Germinal center (tissue), 1 donor: ENCODE results near the gene PLCG1.
A peak's percentile ranks its signal among the peaks of the same experiment; 100 is the strongest.

ENCODE experiments used
- DNase-seq: peaks from one replicate; pipeline ENCODE4 v3.0.0; 2012; ENCODE audit warnings: mixed read lengths, low spot score

PLCG1 gene

DNA sequence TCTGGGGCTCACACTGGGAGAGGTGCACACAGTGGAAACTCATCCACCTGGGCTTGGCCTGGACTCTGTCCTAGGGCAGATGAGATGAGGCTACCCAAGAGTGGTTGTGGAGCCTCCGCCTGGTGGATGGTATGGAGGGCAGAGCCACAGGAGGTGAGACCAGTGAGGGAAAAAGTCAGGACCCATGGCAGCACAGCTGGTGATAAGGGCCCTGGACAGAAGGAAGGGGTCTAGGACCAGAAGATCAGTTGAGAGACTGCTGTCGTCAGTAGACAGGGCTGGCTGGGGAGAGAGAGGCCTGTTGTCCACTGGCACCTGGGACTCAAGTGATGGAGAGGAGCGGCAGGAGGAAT, 29.8 kb downstream of the PLCG1 start:
- no peak for DNase-seq

DNA sequence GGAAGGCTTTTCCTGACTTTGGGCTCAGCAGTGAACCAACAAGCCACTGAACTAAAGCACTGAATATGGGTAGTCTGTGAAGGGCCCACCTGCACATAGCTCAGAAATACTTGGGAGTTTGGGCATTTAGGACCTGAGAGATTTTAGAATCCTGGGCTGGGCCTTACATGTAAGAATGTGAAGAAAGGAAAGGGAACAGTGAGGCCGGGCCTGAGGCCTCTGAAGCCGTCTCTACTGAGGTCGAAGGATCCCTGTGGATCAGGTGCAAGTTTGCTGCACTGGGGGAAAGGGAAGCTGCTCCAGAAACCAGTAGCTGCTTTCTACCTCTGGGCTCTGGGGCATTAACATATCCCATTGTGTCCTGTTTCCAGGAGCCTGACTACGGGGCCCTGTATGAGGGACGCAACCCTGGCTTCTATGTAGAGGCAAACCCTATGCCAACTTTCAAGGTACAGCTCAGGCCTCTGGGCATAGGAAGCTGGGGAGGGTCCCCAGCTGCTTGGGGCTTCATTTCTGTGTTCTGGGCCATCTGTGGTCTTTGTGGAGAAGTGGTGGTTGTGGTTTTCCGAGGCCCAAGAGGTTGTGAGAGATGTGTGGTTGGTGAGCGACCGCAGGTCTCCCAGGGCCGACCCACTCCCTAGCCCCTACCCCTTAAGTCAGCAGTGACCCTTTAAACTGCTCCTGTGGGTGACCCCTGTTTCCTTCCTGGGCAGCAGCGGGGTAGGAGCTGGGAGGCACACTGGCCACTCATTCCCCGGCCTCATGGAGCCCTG, 30.3 kb downstream of the PLCG1 start:
- DNase-seq, result no peak

DNA sequence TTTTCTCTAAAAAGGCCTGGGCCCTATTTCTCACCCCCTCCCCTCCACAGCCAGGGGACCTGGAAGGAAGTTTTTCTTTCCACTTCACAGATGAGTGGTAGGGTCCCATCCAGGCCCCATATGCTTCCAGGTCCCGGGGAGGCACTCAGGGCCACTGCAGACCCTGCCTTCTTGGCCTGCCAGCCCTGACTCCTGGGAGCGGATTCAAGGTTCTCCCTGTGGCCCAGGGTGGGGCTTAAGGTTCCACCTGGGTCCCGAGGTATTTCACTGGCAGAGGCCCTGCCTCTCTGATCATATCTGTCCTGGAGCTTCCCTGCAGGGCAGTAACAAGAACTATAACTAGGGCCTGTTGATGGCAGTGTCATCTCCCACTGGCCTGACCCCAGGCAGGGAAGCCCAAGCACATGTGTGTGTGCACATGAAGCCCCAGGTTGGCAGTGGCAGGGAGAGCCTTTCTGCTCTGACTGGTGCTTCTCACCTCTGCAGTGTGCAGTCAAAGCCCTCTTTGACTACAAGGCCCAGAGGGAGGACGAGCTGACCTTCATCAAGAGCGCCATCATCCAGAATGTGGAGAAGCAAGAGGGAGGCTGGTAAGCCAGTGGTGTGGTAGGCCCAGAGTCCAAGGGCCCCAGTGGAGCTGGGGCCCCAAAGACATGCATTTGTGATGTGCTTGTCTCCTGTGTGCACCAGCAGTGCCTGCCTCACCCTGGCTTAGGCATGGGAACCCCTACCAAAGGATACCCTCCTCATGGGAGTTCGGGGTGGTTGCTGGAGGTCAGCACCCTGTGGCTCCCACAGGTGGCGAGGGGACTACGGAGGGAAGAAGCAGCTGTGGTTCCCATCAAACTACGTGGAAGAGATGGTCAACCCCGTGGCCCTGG, 31.2 kb downstream of the PLCG1 start:
- DNase-seq, result no peak

DNA sequence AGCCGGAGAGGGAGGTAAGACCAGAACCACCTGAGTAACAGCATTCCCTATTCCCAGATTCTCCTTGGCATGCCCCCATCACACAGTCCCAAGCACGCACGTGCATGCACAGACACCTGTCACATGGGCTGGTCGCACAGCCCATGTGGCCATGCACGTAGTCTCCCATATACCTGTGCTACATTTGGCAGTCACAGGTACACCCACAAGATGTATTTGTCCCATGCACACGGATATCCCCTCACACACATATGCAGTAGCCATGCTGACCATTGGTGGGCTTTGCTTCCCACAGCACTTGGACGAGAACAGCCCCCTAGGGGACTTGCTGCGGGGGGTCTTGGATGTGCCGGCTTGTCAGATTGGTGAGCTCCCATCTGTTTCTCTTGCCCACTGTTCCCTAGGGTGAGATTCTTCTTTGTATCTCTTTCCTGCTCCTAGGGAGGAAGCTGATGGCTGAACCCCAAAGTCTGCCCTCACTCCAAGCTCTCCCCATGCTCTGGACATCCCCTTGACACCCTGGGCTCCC, 31.9 kb downstream of the PLCG1 start:
- no peak for DNase-seq

DNA sequence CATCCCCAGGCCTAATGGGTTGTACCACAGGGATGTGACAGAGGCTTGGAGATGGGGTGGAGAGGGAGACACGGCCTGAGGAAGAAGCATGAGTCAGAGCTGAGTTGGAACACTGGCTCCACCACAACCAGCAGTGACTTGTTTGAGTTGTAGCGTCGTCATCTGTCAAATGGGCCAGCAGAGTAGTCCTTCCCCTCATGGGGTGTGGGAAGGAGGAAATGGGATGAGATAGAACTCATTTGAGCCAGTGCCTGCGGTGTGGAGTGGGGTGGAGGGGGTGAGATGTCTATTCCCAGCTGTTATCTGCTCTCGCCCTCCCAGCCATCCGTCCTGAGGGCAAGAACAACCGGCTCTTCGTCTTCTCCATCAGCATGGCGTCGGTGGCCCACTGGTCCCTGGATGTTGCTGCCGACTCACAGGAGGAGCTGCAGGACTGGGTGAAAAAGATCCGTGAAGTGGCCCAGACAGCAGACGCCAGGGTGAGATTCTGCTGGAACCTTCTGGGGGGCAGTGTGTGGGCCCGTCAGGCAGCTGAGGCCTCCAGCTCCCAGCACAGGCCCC, 32.5 kb downstream of the PLCG1 start:
- DNase-seq, result no peak

DNA sequence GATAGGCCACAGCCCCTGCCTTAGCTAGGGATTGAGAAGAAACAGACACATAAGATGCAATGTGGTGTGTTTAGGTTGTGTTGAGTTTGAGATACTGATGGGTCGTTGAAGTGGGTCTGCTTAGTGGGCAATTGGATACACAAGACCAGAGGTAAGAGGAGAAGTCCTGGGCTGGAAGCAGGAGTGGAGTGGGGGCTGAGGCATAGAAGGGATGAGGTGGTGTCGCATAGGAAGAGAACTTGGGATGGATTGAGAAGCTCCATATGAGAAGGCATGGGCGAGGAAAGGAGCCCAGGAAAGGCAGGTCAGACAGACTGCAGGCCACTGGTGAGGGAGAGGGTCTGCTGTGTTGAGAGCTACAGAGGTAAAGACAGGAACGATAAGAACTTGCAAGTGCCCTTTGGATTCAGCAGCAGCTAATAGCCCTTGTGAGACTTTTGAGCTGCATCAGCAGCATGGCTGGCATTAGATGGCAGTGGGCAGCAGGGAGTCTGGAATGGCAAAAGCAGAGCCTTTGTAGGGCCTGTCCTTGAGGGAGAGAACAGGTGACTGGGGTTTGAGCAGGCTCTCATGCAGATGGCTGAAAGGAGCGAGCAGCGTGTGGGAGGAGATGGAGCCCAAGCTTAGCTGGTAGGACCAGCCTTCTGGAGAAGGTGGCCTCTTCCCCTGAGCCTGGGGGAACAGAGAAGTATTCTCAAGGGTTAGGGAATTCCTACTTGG, 33.2 kb downstream of the PLCG1 start:
- DNase-seq, result no peak

DNA sequence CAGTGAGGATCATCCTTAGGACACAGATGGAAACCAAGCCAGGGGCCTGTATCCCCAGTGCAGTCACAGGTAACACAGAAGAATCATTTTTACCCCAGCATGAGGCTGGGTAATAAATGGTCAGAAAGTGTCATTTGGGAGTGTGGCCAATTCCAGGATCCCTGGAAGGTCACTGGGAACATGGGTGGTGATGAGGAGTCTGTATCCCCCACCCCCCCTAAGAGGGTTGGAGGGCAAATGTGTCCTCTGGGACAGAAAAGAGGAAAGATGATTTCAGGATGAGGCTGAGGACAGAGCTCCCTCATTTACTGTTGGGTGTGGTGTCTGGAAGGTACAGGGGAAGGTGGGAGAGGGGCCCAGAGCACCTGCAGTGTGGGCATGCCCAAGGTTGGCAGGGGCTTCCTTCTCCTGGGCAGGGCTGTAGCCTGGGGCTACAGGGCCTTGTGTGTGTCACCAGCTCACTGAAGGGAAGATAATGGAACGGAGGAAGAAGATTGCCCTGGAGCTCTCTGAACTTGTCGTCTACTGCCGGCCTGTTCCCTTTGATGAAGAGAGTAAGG, 34.5 kb downstream of the PLCG1 start:
- no peak for DNase-seq

DNA sequence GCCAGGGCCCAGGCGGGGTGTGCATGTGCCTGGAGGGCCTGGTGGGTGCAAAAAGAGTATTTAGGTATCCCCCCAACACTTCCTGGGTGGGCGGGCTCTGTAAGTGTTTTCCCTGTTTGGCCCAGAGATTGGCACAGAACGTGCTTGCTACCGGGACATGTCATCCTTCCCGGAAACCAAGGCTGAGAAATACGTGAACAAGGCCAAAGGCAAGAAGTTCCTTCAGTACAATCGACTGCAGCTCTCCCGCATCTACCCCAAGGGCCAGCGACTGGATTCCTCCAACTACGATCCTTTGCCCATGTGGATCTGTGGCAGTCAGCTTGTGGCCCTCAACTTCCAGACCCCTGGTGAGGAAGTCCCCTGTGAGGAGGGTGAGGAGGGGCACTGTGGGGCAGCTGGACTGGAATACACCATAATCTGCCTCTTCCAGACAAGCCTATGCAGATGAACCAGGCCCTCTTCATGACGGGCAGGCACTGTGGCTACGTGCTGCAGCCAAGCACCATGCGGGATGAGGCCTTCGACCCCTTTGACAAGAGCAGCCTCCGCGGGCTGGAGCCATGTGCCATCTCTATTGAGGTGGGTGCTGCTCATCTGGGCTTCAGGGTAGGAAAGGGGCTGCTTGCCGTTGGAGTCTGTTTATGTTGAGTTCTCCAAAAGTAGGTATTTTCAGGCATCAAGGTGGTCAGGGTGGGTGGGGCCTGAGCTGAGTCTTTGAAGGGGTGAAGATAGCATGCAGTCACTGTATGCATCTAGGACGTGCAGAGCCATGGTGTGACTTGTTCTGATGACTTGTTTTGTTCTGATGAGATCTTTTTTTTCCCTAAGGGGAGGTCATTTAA, 35.2 kb downstream of the PLCG1 start:
- DNase-seq, result no peak

DNA sequence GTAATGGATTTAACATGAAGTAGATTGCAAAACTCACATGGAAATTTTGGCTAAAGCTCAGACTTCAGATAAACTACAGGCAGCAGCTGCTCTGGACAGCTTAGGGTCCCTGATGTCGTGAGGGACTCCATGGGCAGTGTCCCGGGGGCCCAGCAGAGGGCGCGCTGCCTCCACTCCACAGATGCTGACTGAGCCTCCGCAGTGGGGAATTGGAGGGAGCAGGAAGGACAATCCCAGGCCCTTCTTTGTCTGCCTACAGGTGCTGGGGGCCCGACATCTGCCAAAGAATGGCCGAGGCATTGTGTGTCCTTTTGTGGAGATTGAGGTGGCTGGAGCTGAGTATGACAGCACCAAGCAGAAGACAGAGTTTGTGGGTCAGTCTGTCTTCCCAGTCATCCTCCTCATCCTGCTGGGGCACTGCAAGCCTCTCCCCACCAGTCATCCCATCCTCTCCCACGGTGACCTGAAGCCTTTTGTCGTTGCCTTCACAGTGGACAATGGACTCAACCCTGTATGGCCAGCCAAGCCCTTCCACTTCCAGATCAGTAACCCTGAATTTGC, 35.9 kb downstream of the PLCG1 start:
- peak; percentile 74 for DNase-seq

DNA sequence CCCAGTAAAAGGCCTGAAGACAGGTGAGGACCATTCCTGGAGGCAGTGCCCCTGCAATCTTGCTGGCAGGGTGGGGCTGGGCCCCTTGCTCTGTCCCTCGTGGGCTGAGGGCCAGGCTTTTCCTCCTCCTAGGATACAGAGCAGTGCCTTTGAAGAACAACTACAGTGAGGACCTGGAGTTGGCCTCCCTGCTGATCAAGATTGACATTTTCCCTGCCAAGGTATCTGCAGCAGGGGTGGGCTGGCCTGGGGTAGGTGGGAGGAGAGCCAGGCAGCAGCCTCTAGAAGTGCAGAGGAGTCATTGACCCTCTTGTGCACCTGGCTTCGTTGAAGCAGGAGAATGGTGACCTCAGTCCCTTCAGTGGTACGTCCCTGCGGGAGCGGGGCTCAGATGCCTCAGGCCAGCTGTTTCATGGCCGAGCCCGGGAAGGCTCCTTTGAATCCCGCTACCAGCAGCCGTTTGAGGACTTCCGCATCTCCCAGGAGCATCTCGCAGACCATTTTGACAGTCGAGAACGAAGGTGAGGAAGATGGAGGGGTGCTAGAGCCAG, 36.5 kb downstream of the PLCG1 start:
- DNase-seq, result no peak

DNA sequence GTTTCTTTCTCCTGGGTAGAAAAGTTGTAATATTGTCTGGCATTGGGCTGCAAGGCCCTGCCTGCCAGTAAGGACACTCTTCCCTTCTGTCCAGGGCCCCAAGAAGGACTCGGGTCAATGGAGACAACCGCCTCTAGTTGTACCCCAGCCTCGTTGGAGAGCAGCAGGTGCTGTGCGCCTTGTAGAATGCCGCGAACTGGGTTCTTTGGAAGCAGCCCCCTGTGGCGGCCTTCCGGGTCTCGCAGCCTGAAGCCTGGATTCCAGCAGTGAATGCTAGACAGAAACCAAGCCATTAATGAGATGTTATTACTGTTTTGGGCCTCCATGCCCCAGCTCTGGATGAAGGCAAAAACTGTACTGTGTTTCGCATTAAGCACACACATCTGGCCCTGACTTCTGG, 37.0 kb downstream of the PLCG1 start:
- no peak for DNase-seq

DNA sequence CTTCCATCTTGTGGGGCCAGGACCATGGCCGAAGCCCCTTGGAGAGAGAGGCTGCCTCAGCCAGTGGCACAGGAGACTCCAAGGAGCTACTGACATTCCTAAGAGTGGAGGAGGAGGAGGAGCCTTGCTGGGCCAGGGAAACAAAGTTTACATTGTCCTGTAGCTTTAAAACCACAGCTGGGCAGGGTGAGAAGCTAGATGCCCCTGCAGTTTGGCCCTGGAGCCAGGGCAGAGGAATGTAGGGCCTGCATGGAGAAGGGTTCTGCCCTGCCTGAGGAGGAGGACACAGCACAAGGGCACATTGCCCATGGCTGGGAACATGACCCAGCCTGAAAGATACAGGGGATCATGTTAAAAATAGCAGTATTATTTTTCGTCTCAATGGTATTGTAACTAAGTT, 37.4 kb downstream of the PLCG1 start:
- no peak for DNase-seq

DNA sequence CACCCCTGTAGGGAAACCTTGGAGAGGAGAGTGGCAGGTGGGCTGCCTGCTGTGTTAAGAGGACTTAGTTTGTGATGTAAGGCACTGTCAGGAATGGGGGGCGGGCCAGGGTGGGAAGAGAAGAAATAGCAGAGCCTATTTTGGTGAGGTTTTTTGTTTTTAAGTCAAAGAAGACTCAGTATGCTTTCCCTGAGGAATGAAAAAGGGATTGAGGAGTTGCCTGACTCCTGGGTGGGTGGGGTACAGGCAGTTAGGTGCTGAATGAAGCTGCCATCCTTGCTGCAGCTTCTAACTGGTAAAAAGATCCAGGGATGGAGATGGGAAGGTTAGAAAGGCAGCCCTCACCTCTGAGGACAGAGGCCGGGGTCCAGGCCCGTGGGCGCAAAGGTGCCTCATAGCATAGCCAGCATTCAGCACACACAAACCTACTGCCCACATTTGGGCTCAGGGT, 37.9 kb downstream of the PLCG1 start:
- no peak for DNase-seq

DNA sequence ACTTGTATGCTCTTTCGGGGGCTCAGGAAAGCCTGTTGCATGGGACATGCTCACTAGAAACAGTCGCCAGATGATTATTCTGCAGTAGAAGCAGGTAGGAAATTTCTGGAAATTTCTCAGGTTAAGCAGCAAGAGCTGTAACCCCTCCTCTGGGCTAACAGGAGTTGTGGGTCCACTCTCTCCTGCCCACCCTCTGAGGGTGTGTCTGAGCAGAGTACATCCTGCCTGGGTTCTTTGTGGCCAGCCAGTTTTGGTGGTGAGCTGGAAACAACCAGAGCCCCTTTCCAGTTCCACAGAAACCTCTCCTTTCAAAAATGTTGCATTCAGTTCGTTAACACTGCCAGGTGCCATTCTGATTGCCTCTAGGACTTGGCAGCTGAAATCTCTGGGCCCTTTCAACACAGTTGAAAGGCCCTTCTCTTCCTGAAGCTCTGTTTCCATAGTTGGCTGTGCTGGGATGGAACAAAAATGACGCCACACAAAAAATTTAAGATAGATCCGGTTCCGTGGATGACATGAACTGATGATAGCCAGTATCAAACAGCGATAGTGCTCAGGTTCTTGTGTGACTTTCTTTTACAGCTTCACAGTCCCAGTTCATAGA, 38.5 kb downstream of the PLCG1 start:
- DNase-seq, result no peak

DNA sequence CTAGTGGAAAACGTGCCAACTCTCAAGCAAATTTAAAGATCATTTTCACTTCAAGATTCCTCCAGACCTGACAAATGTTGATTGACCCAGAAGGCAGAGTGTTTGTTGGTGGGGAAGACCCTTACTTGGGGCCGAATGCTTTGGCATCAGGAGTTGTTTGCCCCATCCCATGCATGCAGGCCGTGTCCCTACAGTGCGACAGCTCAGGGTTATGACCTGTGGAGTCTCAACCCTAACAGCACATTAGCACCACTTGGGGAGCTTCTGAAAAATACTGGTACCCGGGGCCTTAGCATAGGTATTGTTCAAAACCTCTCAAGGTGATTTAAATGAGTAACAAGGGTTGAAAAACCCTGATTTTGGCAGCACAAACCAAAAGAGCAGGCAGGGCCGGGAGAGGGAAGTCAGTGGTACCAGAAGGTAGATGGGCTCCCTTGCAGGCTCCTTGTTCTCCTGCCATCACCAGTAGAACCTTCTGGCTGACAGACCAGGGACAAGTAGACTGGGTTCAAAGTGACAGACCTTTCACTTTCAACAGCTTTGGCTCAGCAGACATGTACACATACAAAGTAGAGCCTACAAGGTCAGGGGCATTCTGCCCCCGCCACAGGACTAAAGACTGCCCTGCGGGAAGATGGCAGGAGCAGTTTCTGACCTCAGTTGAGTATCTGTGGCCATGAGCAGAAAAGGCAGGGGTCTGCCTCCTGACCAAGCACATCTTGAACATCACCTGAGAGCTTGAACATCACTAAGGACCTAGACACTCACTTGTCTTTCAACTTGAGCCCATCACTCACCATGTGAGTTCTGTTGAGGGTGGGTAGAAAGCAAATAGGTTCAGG, 39.6 kb downstream of the PLCG1 start:
- DNase-seq, result no peak

DNA sequence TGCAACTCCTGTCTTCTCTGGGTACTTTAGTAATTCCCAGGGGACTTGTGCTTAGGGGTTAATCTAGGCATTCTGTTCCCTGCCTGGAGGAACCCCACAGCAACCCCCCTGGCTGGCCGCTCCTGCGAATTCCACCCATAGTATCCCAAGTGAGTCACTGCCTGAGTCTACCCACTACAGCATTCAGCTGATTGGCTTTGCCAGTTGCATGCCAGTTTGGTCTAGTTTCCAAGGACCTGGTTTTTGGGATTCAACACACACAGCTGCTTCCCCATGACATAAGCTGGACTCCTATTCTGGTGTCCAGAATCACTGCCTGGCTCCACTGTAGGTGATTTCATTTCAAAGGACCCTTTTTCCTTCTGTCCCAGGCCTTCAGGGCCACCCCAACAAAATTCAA, 40.3 kb downstream of the PLCG1 start:
- DNase-seq, result no peak

DNA sequence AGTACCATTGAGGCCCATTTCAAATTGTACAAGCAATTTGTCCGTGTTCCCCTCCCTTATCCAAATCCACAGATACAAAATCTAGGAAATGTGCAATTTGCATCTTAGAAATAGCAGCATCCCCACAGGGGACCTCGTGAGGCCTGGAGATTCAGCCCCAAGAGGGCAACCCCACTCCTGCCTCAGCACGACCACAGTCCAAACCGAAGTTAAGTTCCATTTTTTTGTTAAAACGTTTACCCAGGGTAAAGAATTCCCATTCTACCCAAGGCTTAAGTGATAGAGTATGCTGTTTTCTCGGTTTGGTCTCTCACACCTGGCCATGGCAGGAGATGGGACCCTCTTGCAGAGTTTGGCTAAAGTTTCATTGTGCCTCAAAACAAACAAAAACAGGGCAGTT, 41.2 kb downstream of the PLCG1 start:
- DNase-seq, result no peak

DNA sequence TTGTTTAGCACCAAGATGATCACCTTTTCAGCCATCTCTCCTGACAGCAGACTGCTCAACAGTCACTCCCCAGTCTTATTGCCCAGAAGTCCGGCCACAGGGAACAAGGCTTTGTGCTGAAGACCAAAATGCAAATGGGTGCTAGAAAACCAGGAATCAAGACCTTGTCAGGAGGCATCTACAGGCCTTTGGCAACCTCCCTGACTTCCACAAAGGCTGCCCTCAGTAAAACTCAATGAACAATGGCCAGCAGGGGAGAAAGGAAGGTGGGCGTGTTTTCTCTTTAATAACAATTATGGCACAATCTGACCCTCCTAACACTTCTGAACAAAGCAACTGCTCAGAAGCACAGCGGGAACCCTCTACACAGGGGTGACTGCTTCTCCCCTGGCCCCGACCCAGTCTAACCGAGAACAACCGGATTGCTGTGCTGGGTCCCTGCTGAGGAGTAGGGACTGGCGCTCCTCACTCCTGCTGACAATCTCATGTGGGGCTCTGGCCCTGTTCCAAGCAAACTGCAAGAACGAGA, 41.6 kb downstream of the PLCG1 start:
- no peak for DNase-seq

DNA sequence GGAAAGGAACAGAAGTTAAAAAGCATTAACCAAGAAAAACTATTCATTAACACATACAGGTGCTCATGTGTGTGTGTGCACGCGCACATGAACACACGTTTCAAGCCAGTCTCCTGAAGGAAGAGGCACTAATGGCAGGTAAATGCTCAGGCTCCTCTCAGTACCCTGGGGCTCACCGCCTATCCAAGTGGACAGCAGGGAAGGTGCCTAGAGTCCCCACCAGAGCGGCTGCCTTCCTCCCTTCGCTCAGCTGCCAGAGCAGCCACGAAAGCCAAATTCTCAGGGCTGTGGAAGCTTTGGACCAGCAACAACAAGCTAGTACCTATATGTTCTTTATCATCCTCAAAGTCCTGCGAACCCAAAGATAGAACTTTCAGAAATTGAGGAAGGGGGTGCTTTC, 42.6 kb downstream of the PLCG1 start:
- no peak for DNase-seq
